Endothelial cell of umbilical vein (primary cell): ENCODE data around the gene EML4.

ENCODE experiments used
- EZH2 ChIP-seq: IDR thresholded peaks from 2 replicates; pipeline ENCODE4 v1.6.1; 2012; ENCODE audit warnings: borderline replicate concordance, low read depth, mild to moderate bottlenecking, moderate library complexity, low read length, inconsistent platforms; ENCODE audit not compliant: severe bottlenecking
- JUN ChIP-seq: IDR thresholded peaks from 2 replicates; pipeline ENCODE4 v1.6.1; 2011; ENCODE audit warnings: borderline replicate concordance, low read depth; ENCODE audit not compliant: insufficient read length, insufficient read depth
- MYC ChIP-seq: IDR thresholded peaks from one replicate; pipeline ENCODE4 v1.6.1; 2011; ENCODE audit warnings: mild to moderate bottlenecking, low read depth, low read length
- POLR2AphosphoS5 ChIP-seq: IDR thresholded peaks from 2 replicates; pipeline ENCODE4 v1.6.1; 2012; ENCODE audit warnings: low read depth, mild to moderate bottlenecking, control low read depth, low read length, moderate library complexity; ENCODE audit not compliant: insufficient read depth
- TF ChIP-seq, protein P1 (sequence below), 2 donors: IDR thresholded peaks; 1 replicate in 1 of 2; 2 replicates in 1 of 2; pipeline ENCODE4 v1.5.1; 2011; ENCODE audit warnings: low read length in 2 of 2, mild to moderate bottlenecking in 2 of 2, moderate library complexity in 2 of 2, control low read depth in 1 of 2, inconsistent platforms in 1 of 2, low read depth in 1 of 2; ENCODE audit not compliant: insufficient read depth in 1 of 2; ENCODE audit errors: extremely low read depth in 1 of 2
- TF ChIP-seq, protein P2 (sequence below): IDR thresholded peaks from 2 replicates; pipeline ENCODE4 v1.6.1; 2011; ENCODE audit not compliant: insufficient read depth, insufficient read length

DNA sequence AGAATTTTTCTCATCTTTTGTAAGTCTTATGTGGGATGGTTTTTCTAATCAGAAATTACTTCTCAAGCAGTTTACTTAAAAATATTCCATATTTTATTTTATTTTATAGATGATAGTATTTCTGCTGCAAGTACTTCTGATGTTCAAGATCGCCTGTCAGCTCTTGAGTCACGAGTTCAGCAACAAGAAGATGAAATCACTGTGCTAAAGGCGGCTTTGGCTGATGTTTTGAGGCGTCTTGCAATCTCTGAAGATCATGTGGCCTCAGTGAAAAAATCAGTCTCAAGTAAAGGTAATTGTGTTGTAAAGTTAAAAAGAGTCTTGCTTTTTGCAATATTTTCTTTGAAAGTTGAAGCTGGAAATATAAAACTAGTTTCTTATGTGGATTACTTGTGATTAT, 76.2 kb downstream of the EML4 start:
- no peak for TF ChIP-seq POLR2AphosphoS5
- TF ChIP-seq, protein P1, sequence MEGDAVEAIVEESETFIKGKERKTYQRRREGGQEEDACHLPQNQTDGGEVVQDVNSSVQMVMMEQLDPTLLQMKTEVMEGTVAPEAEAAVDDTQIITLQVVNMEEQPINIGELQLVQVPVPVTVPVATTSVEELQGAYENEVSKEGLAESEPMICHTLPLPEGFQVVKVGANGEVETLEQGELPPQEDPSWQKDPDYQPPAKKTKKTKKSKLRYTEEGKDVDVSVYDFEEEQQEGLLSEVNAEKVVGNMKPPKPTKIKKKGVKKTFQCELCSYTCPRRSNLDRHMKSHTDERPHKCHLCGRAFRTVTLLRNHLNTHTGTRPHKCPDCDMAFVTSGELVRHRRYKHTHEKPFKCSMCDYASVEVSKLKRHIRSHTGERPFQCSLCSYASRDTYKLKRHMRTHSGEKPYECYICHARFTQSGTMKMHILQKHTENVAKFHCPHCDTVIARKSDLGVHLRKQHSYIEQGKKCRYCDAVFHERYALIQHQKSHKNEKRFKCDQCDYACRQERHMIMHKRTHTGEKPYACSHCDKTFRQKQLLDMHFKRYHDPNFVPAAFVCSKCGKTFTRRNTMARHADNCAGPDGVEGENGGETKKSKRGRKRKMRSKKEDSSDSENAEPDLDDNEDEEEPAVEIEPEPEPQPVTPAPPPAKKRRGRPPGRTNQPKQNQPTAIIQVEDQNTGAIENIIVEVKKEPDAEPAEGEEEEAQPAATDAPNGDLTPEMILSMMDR (IDR thresholded peaks at IDR 0.05; ENCODE audit: extremely low read depth in 1 of 2, insufficient read depth in 1 of 2, low read depth in 1 of 2, low read length in 2 of 2) = no peak
- no peak for TF ChIP-seq EZH2
- TF ChIP-seq, protein P2, sequence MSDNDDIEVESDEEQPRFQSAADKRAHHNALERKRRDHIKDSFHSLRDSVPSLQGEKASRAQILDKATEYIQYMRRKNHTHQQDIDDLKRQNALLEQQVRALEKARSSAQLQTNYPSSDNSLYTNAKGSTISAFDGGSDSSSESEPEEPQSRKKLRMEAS = no peak
- no peak for TF ChIP-seq JUN
- TF ChIP-seq MYC = no peak
